ENCODE results near the gene BLTP3B.

Gene BLTP3B

GRCh38 chr12:100164153-100164704 is 21.6 kb upstream of the BLTP3B start:
- FAIRE-seq (no peak), DNase-seq (ENCODE audit: low spot score) (no peak)

- FAIRE-seq (no peak), DNase-seq (ENCODE audit: low spot score) (no peak)
Measured at GRCh38 chr12:100163416-100164152, 20.9 kb upstream of the BLTP3B start.

- DNase-seq (ENCODE audit: low spot score): no peak
- no peak for FAIRE-seq
Measured at GRCh38 chr12:100159391-100160104, 16.9 kb upstream of the BLTP3B start.

GRCh38 chr12:100158535-100158934 is 15.9 kb upstream of the BLTP3B start:
- DNase-seq (ENCODE audit: low spot score) (no peak), FAIRE-seq (no peak)

- DNase-seq (ENCODE audit: low spot score): no peak
- no peak for FAIRE-seq
Measured at GRCh38 chr12:100157427-100157821, 14.8 kb upstream of the BLTP3B start.

GRCh38 chr12:100156731-100157426 is 14.2 kb upstream of the BLTP3B start:
- FAIRE-seq (no peak), DNase-seq (ENCODE audit: low spot score) (no peak)

GRCh38 chr12:100154474-100155247 is 12.0 kb upstream of the BLTP3B start:
- peak; percentile 38 for DNase-seq (ENCODE audit: low spot score)
- FAIRE-seq: no peak

GRCh38 chr12:100153131-100153530 is 10.5 kb upstream of the BLTP3B start:
- no peak for FAIRE-seq

GRCh38 chr12:100151769-100152168 is 9.1 kb upstream of the BLTP3B start:
- FAIRE-seq: no peak
- DNase-seq (ENCODE audit: low spot score): no peak

More at GRCh38 chr12:100153131-100153530, 10.5 kb upstream of the BLTP3B start:
- no peak for DNase-seq (ENCODE audit: low spot score)

- DNase-seq (ENCODE audit: low spot score) (no peak), FAIRE-seq (no peak)
Measured at GRCh38 chr12:100146252-100146651, 3.6 kb upstream of the BLTP3B start.

- DNase-seq (ENCODE audit: low spot score): no peak
- FAIRE-seq: no peak
Measured at GRCh38 chr12:100145643-100146042, 3.0 kb upstream of the BLTP3B start.

GRCh38 chr12:100141998-100142850 is 450 bp downstream of the BLTP3B start:
- no peak for FAIRE-seq

GRCh38 chr12:100141666-100141997 is 1.0 kb downstream of the BLTP3B start:
- peak; percentile 30 for DNase-seq (ENCODE audit: low spot score)

More at GRCh38 chr12:100141998-100142850, 450 bp downstream of the BLTP3B start:
- DNase-seq (ENCODE audit: low spot score): peak; percentile 26

GRCh38 chr12:100138803-100139098 is 3.9 kb downstream of the BLTP3B start:
- DNase-seq (ENCODE audit: low spot score): no peak
- FAIRE-seq: no peak

More at GRCh38 chr12:100141666-100141997, 1.0 kb downstream of the BLTP3B start:
- FAIRE-seq: no peak

- no peak for DNase-seq (ENCODE audit: low spot score)
- FAIRE-seq: no peak
Measured at GRCh38 chr12:100138048-100138802, 4.4 kb downstream of the BLTP3B start.

GRCh38 chr12:100133200-100133599 is 9.5 kb downstream of the BLTP3B start:
- FAIRE-seq: no peak

GRCh38 chr12:100128512-100128908 is 14.2 kb downstream of the BLTP3B start:
- FAIRE-seq: no peak
- DNase-seq (ENCODE audit: low spot score): no peak

More at GRCh38 chr12:100133200-100133599, 9.5 kb downstream of the BLTP3B start:
- no peak for DNase-seq (ENCODE audit: low spot score)

- FAIRE-seq (no peak), DNase-seq (ENCODE audit: low spot score) (no peak)
Measured at GRCh38 chr12:100127766-100128511, 14.7 kb downstream of the BLTP3B start.
